LNCaP clone FGC (cell line): ENCODE data around the gene TSPYL2.

Source experiments
- DNase-seq: peaks from one replicate; pipeline ENCODE4 v3.0.0-alpha.2; 2011; ENCODE audit warnings: low read depth
- H3K4me3 ChIP-seq: 2 replicates; pipeline ENCODE4 v1.5.1; 2011; ENCODE audit warnings: mild to moderate bottlenecking, low read depth, low read length, control low read depth
- TF ChIP-seq, protein P1 (sequence below): IDR thresholded peaks from 2 replicates; pipeline ENCODE4 v1.5.1; 2012; ENCODE audit warnings: mild to moderate bottlenecking; ENCODE audit not compliant: control insufficient read depth, insufficient read depth; ENCODE audit errors: extremely low read depth

Gene TSPYL2

DNA sequence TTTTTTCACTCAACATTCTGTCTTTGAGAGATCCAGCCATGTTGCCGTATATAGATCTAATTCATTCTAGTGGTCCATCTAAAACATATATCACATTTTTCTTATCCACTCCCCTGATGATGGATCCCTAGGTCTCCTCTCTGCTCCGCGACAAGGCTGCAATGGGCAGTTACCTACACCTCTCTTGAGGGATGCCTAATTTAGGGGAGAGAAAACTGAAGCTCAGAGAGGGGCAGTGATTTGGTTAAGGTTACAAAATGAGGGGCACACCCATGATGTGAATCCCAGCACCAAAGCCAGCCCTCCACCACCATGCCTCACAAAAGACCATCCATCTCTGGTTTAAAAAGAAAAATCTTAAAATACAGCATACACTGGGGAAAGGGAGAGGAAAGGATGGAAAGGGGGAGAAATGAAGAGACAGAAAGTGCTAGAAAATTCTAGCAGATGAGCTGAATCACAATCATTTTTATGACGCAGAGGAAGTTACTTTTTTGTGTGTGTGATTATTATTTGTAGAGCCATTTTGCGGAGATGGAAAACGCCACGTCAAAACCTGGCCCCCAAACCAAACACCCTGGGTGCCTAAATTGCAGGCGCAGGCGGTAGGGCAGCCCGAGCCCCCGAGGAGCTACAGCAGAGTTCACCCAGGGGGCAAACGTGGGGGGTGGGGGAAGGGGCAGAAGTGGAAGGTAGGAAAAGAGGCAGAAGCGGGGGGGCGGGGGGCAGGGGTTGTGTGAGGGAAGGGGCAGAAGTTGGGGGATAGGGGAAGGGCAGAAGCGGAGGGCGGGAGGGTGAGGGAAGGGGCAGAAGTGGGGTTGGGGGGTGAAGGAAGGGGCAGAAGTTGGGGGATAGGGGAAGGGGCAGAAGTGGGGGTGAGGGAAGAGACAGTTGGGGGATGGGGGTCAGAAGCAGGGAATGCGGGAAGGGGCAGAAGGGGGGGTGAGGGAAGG lies 1.3 kb upstream of the TSPYL2 start:
- TF ChIP-seq, protein P1, sequence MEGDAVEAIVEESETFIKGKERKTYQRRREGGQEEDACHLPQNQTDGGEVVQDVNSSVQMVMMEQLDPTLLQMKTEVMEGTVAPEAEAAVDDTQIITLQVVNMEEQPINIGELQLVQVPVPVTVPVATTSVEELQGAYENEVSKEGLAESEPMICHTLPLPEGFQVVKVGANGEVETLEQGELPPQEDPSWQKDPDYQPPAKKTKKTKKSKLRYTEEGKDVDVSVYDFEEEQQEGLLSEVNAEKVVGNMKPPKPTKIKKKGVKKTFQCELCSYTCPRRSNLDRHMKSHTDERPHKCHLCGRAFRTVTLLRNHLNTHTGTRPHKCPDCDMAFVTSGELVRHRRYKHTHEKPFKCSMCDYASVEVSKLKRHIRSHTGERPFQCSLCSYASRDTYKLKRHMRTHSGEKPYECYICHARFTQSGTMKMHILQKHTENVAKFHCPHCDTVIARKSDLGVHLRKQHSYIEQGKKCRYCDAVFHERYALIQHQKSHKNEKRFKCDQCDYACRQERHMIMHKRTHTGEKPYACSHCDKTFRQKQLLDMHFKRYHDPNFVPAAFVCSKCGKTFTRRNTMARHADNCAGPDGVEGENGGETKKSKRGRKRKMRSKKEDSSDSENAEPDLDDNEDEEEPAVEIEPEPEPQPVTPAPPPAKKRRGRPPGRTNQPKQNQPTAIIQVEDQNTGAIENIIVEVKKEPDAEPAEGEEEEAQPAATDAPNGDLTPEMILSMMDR, result no peak
- H3K4me3 ChIP-seq, result no peak overlapping the region
- no peak for DNase-seq

DNA sequence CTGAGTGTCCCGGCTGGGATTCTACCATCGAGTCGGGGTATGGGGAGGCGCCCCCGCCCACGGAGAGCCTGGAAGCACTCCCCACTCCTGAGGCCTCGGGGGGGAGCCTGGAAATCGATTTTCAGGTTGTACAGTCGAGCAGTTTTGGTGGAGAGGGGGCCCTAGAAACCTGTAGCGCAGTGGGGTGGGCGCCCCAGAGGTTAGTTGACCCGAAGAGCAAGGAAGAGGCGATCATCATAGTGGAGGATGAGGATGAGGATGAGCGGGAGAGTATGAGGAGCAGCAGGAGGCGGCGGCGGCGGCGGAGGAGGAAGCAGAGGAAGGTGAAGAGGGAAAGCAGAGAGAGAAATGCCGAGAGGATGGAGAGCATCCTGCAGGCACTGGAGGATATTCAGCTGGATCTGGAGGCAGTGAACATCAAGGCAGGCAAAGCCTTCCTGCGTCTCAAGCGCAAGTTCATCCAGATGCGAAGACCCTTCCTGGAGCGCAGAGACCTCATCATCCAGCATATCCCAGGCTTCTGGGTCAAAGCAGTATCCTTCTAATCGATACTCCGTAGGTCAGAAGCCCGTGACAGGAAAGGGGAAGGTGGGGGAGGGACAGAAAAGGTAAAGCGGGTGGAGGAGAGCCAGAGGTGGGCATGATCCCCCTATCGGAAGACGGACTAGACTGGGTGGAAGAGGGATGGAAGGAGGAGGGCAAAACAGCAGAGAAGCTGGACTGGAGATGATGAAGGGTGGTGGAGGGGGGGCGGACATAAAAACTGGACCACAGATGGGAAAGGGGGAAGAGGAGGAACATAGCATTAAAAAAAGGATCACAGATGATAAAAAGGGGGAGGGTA lies 828 bp downstream of the TSPYL2 start:
- peak overlapping the region; percentile 79 for H3K4me3 ChIP-seq
- TF ChIP-seq, protein P1, result no peak
- no peak for DNase-seq

DNA sequence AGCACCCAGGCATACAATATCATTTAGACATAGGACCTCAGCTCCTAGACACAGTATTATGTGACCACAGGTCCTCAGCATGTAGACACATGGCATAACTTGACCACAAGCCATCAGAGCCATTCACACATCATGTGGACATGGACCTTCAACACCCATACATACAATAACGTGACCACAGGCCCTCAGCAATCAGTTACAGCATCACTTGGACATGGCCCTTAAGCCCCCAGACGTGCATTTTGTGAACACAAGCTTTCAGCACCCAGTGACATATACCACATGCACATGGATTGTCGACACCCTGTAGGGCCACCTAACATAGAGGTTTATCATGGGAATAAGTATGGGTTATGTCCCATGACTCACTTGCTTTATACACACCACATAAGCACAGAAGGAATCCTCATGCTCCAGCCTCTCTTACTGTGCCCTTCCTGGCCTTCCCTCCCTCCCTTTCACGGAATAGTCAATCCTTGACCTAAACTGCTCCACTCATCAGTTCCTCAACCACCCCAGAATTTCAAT lies 1.9 kb downstream of the TSPYL2 start:
- no peak for DNase-seq
- TF ChIP-seq, protein P1, result no peak
- no peak overlapping the region for H3K4me3 ChIP-seq

DNA sequence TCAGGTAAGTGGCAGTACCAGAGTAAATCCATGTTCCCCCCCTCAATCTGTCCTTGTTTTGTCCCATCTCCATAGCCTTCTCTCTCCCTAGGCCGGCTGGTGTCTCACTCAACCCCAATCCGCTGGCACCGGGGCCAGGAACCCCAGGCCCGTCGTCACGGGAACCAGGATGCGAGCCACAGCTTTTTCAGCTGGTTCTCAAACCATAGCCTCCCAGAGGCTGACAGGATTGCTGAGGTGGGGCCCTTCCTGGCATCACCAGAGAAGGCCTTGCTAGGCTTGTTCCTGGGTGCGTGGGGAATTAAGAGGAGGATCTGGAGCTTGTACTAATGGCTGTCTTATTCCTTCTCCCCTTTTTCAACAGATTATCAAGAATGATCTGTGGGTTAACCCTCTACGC lies 2.7 kb downstream of the TSPYL2 start:
- TF ChIP-seq, protein P1, result no peak
- DNase-seq, result no peak
- no peak overlapping the region for H3K4me3 ChIP-seq

DNA sequence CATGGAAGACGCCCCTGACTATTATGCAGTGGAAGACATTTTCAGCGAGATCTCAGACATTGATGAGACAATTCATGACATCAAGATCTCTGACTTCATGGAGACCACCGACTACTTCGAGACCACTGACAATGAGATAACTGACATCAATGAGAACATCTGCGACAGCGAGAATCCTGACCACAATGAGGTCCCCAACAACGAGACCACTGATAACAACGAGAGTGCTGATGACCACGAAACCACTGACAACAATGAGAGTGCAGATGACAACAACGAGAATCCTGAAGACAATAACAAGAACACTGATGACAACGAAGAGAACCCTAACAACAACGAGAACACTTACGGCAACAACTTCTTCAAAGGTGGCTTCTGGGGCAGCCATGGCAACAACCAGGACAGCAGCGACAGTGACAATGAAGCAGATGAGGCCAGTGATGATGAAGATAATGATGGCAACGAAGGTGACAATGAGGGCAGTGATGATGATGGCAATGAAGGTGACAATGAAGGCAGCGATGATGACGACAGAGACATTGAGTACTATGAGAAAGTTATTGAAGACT lies 3.6 kb downstream of the TSPYL2 start:
- TF ChIP-seq, protein P1, result no peak
- no peak for DNase-seq

DNA sequence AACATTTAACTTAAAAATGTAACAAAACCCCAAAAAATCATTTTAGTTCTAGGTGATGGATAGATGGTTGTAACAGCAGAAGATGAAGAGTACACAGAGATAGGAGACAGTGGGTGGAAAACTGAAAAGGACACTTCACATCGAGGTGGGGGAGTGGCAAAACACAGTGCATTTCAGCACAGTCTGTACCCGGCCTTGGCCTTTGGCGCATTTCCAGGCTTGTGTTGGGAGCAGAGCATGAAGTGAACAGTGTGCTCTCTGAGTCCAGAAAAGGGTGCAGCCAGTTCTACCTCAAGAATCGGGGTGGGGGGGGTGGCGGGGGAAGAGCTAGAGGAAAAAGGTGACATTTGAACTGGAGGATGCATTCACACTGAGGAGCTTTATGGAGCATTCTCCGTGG lies 4.3 kb downstream of the TSPYL2 start:
- DNase-seq, result no peak
- TF ChIP-seq, protein P1, result no peak
- no peak overlapping the region for H3K4me3 ChIP-seq

More for the DNA sequence above, 3.6 kb downstream of the TSPYL2 start:
- H3K4me3 ChIP-seq, result no peak overlapping the region
